ENCODE data around the gene AADACL2. TPM values are rescaled to one million over a fixed set of nuclear protein-coding genes. Genes with fewer than 3 reads are reported as not detected.

AADACL2 gene, protein sequence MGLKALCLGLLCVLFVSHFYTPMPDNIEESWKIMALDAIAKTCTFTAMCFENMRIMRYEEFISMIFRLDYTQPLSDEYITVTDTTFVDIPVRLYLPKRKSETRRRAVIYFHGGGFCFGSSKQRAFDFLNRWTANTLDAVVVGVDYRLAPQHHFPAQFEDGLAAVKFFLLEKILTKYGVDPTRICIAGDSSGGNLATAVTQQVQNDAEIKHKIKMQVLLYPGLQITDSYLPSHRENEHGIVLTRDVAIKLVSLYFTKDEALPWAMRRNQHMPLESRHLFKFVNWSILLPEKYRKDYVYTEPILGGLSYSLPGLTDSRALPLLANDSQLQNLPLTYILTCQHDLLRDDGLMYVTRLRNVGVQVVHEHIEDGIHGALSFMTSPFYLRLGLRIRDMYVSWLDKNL
- polyA plus RNA-seq (2012; ENCODE audit: insufficient read length, low read depth): not detected

DNA sequence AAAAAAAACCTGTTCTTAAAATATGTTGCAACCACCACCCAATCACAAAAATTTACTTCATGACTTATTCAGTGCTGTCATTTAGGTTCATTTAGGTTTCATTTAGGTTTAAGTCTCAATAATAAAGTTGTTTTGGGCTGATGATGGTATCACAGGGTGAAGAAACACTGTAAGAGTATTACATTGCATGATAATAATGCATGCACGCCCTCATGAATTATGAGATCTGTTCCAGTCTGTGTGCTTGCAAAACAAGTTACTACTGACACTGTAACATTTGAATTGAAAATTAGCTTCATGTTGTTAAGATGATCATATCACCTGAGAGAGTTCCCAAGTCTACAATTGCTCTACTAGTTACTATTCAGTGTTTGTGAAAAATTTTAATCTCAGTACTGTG is at the start of gene AADACL2:
Gene AADACL2, plus strand, starts transcription at position 315 of the 400 bp plus-strand sequence. CDS start 109 bp downstream, outside the sequence.
- TF ChIP-seq TAF1 (IDR thresholded peaks at IDR 0.05; ENCODE audit: borderline replicate concordance, insufficient read depth, low read length) (no peak), SIN3A (IDR thresholded peaks at IDR 0.05; ENCODE audit: borderline replicate concordance, insufficient read depth, low read length) (no peak), POLR2AphosphoS5 (IDR thresholded peaks at IDR 0.05; ENCODE audit: low read depth, low read length) (no peak), FOXP2 (optimal IDR thresholded peaks at IDR 0.05; ENCODE audit: borderline replicate concordance, extremely low read depth, extremely low read length, insufficient read depth) (no peak)
- TF ChIP-seq, protein P1, sequence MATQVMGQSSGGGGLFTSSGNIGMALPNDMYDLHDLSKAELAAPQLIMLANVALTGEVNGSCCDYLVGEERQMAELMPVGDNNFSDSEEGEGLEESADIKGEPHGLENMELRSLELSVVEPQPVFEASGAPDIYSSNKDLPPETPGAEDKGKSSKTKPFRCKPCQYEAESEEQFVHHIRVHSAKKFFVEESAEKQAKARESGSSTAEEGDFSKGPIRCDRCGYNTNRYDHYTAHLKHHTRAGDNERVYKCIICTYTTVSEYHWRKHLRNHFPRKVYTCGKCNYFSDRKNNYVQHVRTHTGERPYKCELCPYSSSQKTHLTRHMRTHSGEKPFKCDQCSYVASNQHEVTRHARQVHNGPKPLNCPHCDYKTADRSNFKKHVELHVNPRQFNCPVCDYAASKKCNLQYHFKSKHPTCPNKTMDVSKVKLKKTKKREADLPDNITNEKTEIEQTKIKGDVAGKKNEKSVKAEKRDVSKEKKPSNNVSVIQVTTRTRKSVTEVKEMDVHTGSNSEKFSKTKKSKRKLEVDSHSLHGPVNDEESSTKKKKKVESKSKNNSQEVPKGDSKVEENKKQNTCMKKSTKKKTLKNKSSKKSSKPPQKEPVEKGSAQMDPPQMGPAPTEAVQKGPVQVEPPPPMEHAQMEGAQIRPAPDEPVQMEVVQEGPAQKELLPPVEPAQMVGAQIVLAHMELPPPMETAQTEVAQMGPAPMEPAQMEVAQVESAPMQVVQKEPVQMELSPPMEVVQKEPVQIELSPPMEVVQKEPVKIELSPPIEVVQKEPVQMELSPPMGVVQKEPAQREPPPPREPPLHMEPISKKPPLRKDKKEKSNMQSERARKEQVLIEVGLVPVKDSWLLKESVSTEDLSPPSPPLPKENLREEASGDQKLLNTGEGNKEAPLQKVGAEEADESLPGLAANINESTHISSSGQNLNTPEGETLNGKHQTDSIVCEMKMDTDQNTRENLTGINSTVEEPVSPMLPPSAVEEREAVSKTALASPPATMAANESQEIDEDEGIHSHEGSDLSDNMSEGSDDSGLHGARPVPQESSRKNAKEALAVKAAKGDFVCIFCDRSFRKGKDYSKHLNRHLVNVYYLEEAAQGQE (IDR thresholded peaks at IDR 0.05; ENCODE audit: insufficient read depth in 1 of 2, low read depth in 2 of 2, low read length in 2 of 2): no peak

- TF ChIP-seq, protein P1 (IDR thresholded peaks at IDR 0.05; ENCODE audit: insufficient read depth in 1 of 2, low read depth in 2 of 2, low read length in 2 of 2): no peak
- TF ChIP-seq SIN3A (IDR thresholded peaks at IDR 0.05; ENCODE audit: borderline replicate concordance, insufficient read depth, low read length) (no peak), TAF1 (IDR thresholded peaks at IDR 0.05; ENCODE audit: borderline replicate concordance, insufficient read depth, low read length) (no peak), FOXP2 (optimal IDR thresholded peaks at IDR 0.05; ENCODE audit: borderline replicate concordance, extremely low read depth, extremely low read length, insufficient read depth) (no peak), POLR2AphosphoS5 (IDR thresholded peaks at IDR 0.05; ENCODE audit: low read depth, low read length) (no peak)
These were observed 49.6 kb upstream of the AADACL2 start for GRCh38 chr3:151684094-151684493.

- no peak for TF ChIP-seq TAF1 (IDR thresholded peaks at IDR 0.05; ENCODE audit: borderline replicate concordance, insufficient read depth, low read length)
- TF ChIP-seq, protein P1 (IDR thresholded peaks at IDR 0.05; ENCODE audit: insufficient read depth in 1 of 2, low read depth in 2 of 2, low read length in 2 of 2): no peak
- TF ChIP-seq FOXP2 (optimal IDR thresholded peaks at IDR 0.05; ENCODE audit: borderline replicate concordance, extremely low read depth, extremely low read length, insufficient read depth): no peak
- no peak for TF ChIP-seq SIN3A (IDR thresholded peaks at IDR 0.05; ENCODE audit: borderline replicate concordance, insufficient read depth, low read length)
- no peak for TF ChIP-seq POLR2AphosphoS5 (IDR thresholded peaks at IDR 0.05; ENCODE audit: low read depth, low read length)
These were observed 47.5 kb upstream of the AADACL2 start for GRCh38 chr3:151686257-151686656.

DNA sequence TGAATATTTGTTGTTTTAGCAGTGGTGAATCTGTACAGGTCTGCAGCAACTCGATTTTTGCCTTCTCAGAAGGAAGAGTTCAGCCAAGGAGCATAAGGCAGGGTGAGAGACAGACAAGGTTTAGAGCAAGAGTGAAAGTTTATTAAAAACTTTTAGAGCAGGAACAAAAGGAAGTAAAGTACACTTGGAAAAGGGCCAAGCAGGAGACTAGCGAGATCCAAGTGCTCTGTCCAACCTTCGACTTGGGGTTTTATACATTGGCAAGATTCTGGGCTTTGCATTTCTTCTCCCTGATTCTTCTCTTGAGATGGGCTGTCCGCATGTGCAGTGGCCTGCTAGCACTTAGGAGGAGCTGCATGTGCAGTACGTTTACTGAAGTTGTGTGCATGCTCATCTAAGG is 46.7 kb upstream of the AADACL2 start:
- TF ChIP-seq FOXP2 (optimal IDR thresholded peaks at IDR 0.05; ENCODE audit: borderline replicate concordance, extremely low read depth, extremely low read length, insufficient read depth) (no peak), TAF1 (IDR thresholded peaks at IDR 0.05; ENCODE audit: borderline replicate concordance, insufficient read depth, low read length) (no peak), SIN3A (IDR thresholded peaks at IDR 0.05; ENCODE audit: borderline replicate concordance, insufficient read depth, low read length) (no peak), POLR2AphosphoS5 (IDR thresholded peaks at IDR 0.05; ENCODE audit: low read depth, low read length) (no peak)
- TF ChIP-seq, protein P1 (IDR thresholded peaks at IDR 0.05; ENCODE audit: insufficient read depth in 1 of 2, low read depth in 2 of 2, low read length in 2 of 2): no peak

All from PFSK-1 (cell line).